GM12872 (cell line): ENCODE measurements around the gene OPTC.

Source experiments
- TF ChIP-seq, protein P1 (sequence below): IDR thresholded peaks from 3 replicates; pipeline ENCODE4 v1.5.1; 2011; ENCODE audit warnings: low read depth, mild to moderate bottlenecking, low read length, moderate library complexity; ENCODE audit not compliant: insufficient read depth

The OPTC gene

GRCh38 chr1:203511930-203512329 is 18.0 kb downstream of the OPTC start:
- TF ChIP-seq, protein P1, sequence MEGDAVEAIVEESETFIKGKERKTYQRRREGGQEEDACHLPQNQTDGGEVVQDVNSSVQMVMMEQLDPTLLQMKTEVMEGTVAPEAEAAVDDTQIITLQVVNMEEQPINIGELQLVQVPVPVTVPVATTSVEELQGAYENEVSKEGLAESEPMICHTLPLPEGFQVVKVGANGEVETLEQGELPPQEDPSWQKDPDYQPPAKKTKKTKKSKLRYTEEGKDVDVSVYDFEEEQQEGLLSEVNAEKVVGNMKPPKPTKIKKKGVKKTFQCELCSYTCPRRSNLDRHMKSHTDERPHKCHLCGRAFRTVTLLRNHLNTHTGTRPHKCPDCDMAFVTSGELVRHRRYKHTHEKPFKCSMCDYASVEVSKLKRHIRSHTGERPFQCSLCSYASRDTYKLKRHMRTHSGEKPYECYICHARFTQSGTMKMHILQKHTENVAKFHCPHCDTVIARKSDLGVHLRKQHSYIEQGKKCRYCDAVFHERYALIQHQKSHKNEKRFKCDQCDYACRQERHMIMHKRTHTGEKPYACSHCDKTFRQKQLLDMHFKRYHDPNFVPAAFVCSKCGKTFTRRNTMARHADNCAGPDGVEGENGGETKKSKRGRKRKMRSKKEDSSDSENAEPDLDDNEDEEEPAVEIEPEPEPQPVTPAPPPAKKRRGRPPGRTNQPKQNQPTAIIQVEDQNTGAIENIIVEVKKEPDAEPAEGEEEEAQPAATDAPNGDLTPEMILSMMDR = no peak

GRCh38 chr1:203512517-203512847 is 18.5 kb downstream of the OPTC start:
- TF ChIP-seq, protein P1 = no peak

- TF ChIP-seq, protein P1 = no peak
Measured at GRCh38 chr1:203512848-203513584, 19.1 kb downstream of the OPTC start.

DNA sequence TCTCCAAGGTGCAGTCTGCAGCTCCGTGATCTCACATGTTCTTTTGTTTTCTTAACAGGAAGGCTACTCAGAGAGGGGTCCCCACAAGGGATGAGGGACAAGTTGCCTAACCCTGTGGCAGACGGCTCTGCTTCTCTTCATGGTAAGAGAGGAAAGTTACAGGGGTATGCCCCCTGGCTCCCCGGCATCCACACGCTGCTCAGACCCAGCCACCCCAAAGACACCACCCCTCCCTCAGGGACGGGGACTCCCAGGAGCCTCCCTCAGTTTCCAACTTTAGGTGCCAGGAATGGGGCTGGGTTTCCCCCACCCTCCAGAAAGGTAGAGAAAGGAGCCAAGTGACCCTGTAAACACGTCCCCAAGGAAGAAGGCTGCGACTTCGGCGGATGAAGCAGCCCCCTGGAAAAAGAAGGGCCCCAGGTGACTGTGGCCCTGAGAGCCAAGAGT is 19.7 kb downstream of the OPTC start:
- TF ChIP-seq, protein P1 = no peak

DNA sequence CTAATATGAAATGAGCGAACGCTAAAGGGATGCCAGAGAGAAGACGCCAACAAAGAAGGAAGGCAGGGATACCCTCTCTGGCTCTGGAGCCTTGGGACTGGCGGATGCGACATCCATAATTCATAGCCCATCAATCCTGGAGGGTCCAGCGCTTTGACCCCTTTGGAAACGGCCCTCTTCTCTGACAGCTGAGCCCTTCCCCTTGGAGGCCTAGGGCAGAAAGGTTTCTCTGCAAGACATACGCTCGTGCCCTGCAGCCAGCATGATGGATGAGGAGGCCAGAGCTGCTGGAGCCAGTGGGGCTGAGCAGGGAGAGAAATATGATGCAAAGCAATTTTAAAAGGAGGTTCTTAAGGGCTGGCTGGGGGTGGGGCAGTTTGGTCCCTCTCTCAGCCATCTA is 22.2 kb downstream of the OPTC start:
- TF ChIP-seq, protein P1 = no peak

DNA sequence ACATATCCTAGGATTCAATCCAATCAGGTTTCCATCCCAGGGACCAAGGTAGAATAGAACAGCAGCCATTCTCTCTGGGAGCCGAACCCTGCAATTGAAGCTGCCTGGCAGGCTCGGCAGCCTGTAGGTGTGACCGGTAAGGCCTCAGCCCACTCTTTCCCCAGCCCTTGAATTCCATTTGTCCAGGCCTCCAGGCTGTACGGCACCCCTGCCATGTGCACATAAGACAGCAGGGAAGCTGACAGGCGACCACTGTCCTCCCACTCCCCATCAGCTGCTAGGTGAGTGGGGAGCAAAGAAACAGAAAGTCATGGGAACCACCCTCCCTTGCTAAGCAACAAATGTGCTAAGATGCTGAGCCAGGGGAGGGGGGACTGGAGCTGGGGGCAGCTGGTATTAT is 23.0 kb downstream of the OPTC start:
- TF ChIP-seq, protein P1 = no peak

DNA sequence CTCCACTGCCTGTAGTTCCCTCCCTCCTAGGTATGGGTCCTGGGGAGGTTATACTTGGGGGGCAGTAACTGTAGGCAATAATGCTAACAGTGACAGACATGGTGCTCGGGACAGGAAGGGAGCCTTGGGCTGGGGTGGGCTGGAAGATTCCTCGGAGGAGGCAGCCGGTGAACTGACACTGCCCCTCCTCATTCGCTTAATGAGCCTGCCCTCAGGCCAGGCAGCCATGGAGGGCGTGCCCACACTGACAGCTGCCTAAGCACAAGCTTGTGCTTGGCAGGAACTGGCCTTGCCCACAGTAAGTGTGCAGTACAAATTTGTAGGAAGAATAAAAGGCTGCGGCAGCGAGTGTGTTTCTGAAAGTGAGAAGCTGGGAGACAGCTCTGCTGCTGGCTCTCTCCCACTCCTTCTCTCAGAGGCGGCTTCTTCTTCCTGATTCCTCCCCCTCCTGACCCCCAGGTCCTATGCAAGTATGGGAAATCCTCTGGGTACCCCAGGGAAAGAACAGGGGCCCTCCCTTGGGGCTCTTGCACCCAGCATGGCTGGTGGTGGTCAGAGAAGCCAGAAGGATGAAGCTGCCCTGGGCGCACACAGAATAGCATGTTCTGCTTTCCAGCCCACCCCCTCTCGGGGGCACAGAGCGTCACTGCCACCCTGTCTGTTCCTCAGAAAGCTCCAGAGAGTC is 23.6 kb downstream of the OPTC start:
- TF ChIP-seq, protein P1 = no peak
